Epithelial cell of proximal tubule (primary cell): Measurements from ENCODE around the gene TMEM98. TPM values are rescaled to one million over a fixed set of nuclear protein-coding genes. Genes with fewer than 3 reads are reported as not detected.
A peak's percentile ranks its signal among the peaks of the same experiment; 100 is the strongest.

Experiments
- DNase-seq: peaks from one replicate; pipeline ENCODE4 v3.0.0-alpha.2; 2011; ENCODE audit warnings: low read depth
- H3K4me3 ChIP-seq: 2 replicates; pipeline ENCODE4 v1.5.1; 2011; ENCODE audit warnings: low read depth, mild to moderate bottlenecking, low read length
- CTCF ChIP-seq: conservative IDR thresholded peaks from 2 replicates; pipeline ENCODE4 v1.5.1; 2012; ENCODE audit warnings: low read depth, mild to moderate bottlenecking, low read length
- total RNA-seq: library from RNA; depleted of rRNA; stranded (reverse); fragments of >200 nt; gene quantifications from 2 replicates; pipeline ENCODE4 v1.2.3, GENCODE V29; 2015

The TMEM98 gene
- total RNA-seq, 1 donor from 2014 or later: 180 TPM

DNA sequence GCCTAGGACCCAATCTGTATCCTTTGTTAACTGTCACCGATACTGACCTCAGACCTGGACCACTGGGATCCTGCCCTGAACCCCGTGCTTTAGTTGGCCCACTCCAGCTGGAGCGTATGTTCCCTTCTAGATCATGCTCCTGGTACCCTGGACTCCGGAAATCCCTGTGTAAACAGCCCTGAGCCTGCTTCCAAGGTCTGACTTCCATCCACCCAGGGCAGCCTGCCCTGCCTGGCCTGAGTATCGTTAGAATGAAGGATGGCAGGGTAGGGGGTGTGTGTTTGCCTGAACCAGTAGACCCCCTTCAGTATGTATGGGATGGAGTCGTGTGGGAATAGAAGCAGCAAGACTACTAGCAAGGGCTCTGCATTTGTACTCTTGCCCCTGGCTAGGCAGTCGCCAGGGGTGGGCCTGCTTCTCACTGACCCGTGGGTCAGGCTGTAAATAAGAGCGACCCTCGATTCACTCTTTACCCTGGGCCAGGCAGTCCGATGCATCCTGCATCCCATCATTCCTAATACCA lies 691 bp upstream of the TMEM98 start:
- TF ChIP-seq CTCF: no peak
- peak overlapping the region; percentile 81 for H3K4me3 ChIP-seq
- no peak for DNase-seq

DNA sequence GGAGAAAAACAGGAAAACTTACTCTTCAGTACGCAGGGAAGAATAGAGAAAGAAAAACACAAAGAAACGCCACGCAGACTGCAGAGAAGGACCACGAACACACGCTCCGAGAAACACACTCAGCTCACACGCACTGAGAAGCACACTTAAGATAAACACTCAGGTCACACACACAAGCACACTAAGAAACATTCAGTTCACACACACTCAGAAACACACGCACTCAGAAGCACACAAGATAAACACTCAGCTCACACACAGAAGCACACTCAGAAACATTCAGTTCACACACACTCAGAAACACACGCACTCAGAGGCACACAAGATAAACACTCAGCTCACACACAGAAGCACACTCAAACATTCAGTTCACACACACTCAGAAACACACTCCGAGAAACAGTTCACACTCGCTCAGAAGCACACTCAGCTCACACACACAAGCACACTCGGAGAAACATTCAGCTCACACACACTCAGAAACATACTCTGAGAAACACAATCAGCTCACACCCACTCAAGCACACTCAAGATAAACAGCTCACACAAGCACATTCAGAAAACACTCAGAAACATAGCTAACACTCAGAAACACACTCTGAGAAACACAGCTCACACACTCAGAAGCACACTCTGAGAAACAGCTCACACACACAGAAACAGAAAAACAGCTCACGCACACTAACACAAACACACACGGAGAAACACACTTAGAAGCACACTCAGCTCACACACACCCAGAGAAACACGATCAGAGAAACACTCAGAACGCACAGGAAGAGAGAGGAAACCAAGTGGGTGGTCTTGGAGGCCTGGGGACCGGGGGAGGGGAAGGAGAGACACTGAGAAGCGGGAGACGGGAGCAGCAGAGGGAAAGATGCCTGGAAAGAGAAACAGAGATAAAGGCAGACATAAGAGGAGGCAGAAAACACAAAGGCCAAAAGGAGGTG lies 908 bp downstream of the TMEM98 start:
- DNase-seq: no peak
- H3K4me3 ChIP-seq: peak overlapping the region; percentile 81
- TF ChIP-seq CTCF: no peak

DNA sequence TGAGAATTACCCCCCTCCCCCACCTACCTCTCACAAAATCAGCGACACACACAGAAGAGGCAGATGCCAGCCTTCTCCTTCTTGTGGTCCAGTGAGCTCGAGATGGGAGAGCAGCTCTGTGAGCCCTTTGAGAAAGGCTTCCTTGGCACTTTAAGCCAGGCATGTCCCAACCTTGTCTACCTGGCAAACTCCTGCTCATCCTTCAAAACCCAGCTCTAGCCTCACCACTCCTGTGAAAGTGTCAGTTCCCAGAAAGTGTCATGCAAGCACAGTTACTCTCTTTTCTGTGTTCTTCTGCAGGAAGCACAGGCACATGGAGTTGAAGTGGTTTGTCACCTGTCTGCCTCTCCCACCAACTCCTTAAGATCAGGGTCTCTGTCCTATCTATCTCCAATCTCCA lies 1.6 kb downstream of the TMEM98 start:
- no peak for DNase-seq
- H3K4me3 ChIP-seq: no peak overlapping the region
- no peak for TF ChIP-seq CTCF

DNA sequence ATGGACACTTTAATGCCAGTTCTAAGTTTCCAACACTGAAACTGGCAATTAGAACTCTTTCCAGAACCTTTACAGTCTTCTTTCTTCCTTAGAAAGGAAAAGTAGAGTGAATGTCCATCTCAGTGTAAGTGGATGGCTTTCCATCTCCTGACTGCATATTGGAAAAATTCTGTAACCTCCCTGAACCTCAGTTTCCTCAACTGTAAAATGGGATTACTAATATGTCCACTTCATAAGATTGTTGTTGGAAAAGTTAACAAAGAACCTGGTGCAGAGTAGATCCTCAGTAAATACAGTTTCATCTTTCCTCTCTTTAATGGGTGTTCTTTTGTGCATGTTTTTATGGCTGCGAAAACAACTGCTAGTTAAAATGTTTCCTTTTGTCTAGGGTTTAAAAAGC lies 2.6 kb downstream of the TMEM98 start:
- no peak overlapping the region for H3K4me3 ChIP-seq
- TF ChIP-seq CTCF: no peak
- no peak for DNase-seq

- no peak for TF ChIP-seq CTCF
- no peak overlapping the region for H3K4me3 ChIP-seq
- DNase-seq: no peak
These were observed 3.7 kb downstream of the TMEM98 start for GRCh38 chr17:32931686-32932085.

- H3K4me3 ChIP-seq: no peak overlapping the region
- no peak for DNase-seq
- no peak for TF ChIP-seq CTCF
These were observed 5.9 kb downstream of the TMEM98 start for GRCh38 chr17:32933881-32934280.
